B cell (primary cell): Measurements from ENCODE around the gene STAP1.

Experiments used
- CTCF ChIP-seq: fragments of 200-600 bp; IDR thresholded peaks from one replicate; pipeline ENCODE4 v1.8.0; 2022; ENCODE audit warnings: antibody characterized with exemption, mild to moderate bottlenecking
- EZH2 ChIP-seq: IDR thresholded peaks from 2 replicates; pipeline ENCODE4 v1.6.1; 2012; ENCODE audit warnings: borderline replicate concordance, low read depth, mild to moderate bottlenecking, moderate library complexity, low read length; ENCODE audit not compliant: insufficient read depth, poor library complexity, severe bottlenecking

- TF ChIP-seq CTCF (no peak), EZH2 (no peak)
These were observed 12.0 kb downstream of the STAP1 start for GRCh38 chr4:67570537-67570936.
